GM12878 (cell line): ENCODE measurements around the gene CNTNAP2. TPM values are rescaled to one million over a fixed set of nuclear protein-coding genes. Genes with fewer than 3 reads are reported as not detected.

Experiments
- ATAC-seq: fragments of 200-7000 bp; cut with Tn5 transposase; 3 replicates; pipeline ENCODE4 v1.9.1; 2020; ENCODE audit warnings: mild to moderate bottlenecking, moderate library complexity
- BruUV-seq: library from RNA; stranded (reverse); fragments of 400-500 nt; replicated peaks from 2 replicates; lab custom pipeline; 2021; lab: Mats Ljungman, UMichigan
- CTCF ChIA-PET: fragments of 300-600 bp; sonication (Branson Sonifier 250); formaldehyde crosslinking; extraction: SDS; loops from one replicate; lab custom pipeline; 2021; ENCODE audit warnings: inconsistent platforms; lab: Yijun Ruan, JAX
- POLR2A ChIA-PET: fragments of 350-600 bp; formaldehyde crosslinking; extraction: SDS; loops from one replicate; lab custom pipeline; 2021; ENCODE audit warnings: inconsistent platforms; lab: Charles Lee
- RAD21 ChIA-PET: fragments of 300-600 bp; sonication (Branson Sonifier 250); formaldehyde crosslinking; loops from one replicate; lab custom pipeline; 2023; ENCODE audit warnings: antibody characterized with exemption; ENCODE audit not compliant: unreplicated experiment; lab: Charles Lee
- SMC1A ChIA-PET: fragments of 300-600 bp; sonication (Branson Sonifier 250); formaldehyde crosslinking; loops from one replicate; lab custom pipeline; 2023; ENCODE audit not compliant: unreplicated experiment, uncharacterized antibody; lab: Charles Lee
- DNase-seq: peaks from one replicate; pipeline ENCODE4 v3.0.0-alpha.2; 2011; ENCODE audit warnings: low read depth, low spot score
- FAIRE-seq: peaks from 3 replicates; lab custom pipeline; 2011; peaks lifted over from hg19 to GRCh38; lab: Jason Lieb, UNC
- H2AFZ ChIP-seq: 2 replicates; pipeline ENCODE4 v1.6.0; 2011; ENCODE audit warnings: low read depth, low read length, control low read depth; ENCODE audit not compliant: control insufficient read depth
- H3K27ac ChIP-seq: 2 replicates; pipeline ENCODE4 v1.5.1; 2011; ENCODE audit warnings: control low read depth; ENCODE audit not compliant: control insufficient read depth, insufficient read depth
- H3K27me3 ChIP-seq, 2 experiments: replicated peaks in 1 of 2; 2 replicates each; pipeline versions ENCODE4 v1.6.0 to v1.6.1; 2011; ENCODE audit warnings: low read length in 1 of 2; ENCODE audit not compliant: control insufficient read depth in 2 of 2, insufficient read depth in 2 of 2
- H3K36me3 ChIP-seq, 2 experiments: 2 replicates each; pipeline ENCODE4 v1.5.1; 2011; ENCODE audit warnings: low read length in 1 of 2; ENCODE audit not compliant: control insufficient read depth in 2 of 2, insufficient read depth in 2 of 2
- H3K4me1 ChIP-seq: 2 replicates; pipeline ENCODE4 v1.6.1; 2011; ENCODE audit warnings: mild to moderate bottlenecking, low read length, moderate library complexity, mixed read lengths; ENCODE audit not compliant: control insufficient read depth, insufficient read depth
- H3K4me2 ChIP-seq: 2 replicates; pipeline ENCODE4 v1.6.0; 2011; ENCODE audit warnings: control low read depth; ENCODE audit not compliant: control insufficient read depth, insufficient read depth
- H3K4me3 ChIP-seq: fragments of 200-600 bp; sonication (generic); 2 replicates; pipeline ENCODE4 v1.5.1; 2016
- H3K79me2 ChIP-seq: 2 replicates; pipeline ENCODE4 v1.6.0; 2011; ENCODE audit warnings: low read length; ENCODE audit not compliant: control insufficient read depth, insufficient read depth
- H3K9ac ChIP-seq: 2 replicates; pipeline ENCODE4 v1.8.0; 2011; ENCODE audit warnings: low read length, control low read depth, mixed read lengths; ENCODE audit not compliant: control insufficient read depth, insufficient read depth
- H3K9me3 ChIP-seq: replicated peaks from 3 replicates; pipeline ENCODE4 v1.5.1; 2011; ENCODE audit warnings: mild to moderate bottlenecking, low read length; ENCODE audit not compliant: control insufficient read depth, insufficient read depth
- H4K20me1 ChIP-seq: 2 replicates; pipeline ENCODE4 v1.6.0; 2011; ENCODE audit not compliant: control insufficient read depth, insufficient read depth
- ATF3 ChIP-seq: IDR thresholded peaks from 2 replicates; pipeline ENCODE4 v1.6.1; 2011; ENCODE audit warnings: low read depth, mild to moderate bottlenecking, low read length, moderate library complexity, borderline replicate concordance; ENCODE audit errors: extremely low read depth
- DPF2 ChIP-seq: fragments of 450-650 bp; IDR thresholded peaks from 2 replicates; pipeline ENCODE4 v1.6.1; 2017; ENCODE audit warnings: mild to moderate bottlenecking
- GABPA ChIP-seq: IDR thresholded peaks from 2 replicates; pipeline ENCODE4 v1.6.1; 2014; ENCODE audit warnings: antibody characterized with exemption, low read depth, mild to moderate bottlenecking, inconsistent platforms
- KDM1A ChIP-seq: fragments of 200-600 bp; sonication (generic); IDR thresholded peaks from 2 replicates; pipeline ENCODE4 v1.6.1; 2016; ENCODE audit warnings: borderline replicate concordance
- NFYB ChIP-seq: IDR thresholded peaks from 2 replicates; pipeline ENCODE4 v1.6.1; 2011; ENCODE audit warnings: low read depth, mild to moderate bottlenecking, low read length, improper control_type of control experiment, moderate library complexity; ENCODE audit not compliant: insufficient read depth
- NRF1 ChIP-seq: conservative IDR thresholded peaks from 2 replicates; pipeline ENCODE4 v1.6.1; 2011; ENCODE audit warnings: mild to moderate bottlenecking, low read depth, low read length, improper control_type of control experiment
- POU2F2 ChIP-seq: IDR thresholded peaks from 3 replicates; pipeline ENCODE4 v1.6.1; 2011; ENCODE audit warnings: low read depth, mild to moderate bottlenecking, low read length, borderline replicate concordance
- USF2 ChIP-seq: IDR thresholded peaks from 2 replicates; pipeline ENCODE4 v1.6.1; 2011; ENCODE audit warnings: low read depth, low read length, improper control_type of control experiment, borderline replicate concordance
- ZBTB33 ChIP-seq: fragments of 450-650 bp; IDR thresholded peaks from 2 replicates; pipeline ENCODE4 v1.6.1; 2017; ENCODE audit warnings: mild to moderate bottlenecking
- ZNF24 ChIP-seq: fragments of 450-650 bp; IDR thresholded peaks from 2 replicates; pipeline ENCODE4 v1.6.1; 2017; ENCODE audit warnings: antibody characterized with exemption, mild to moderate bottlenecking
- ZNF592 ChIP-seq: fragments of 450-650 bp; IDR thresholded peaks from 2 replicates; pipeline ENCODE4 v1.6.1; 2017; ENCODE audit warnings: mild to moderate bottlenecking, moderate library complexity
- ZNF687 ChIP-seq: fragments of 450-650 bp; IDR thresholded peaks from 2 replicates; pipeline ENCODE4 v1.6.1; 2017; ENCODE audit warnings: mild to moderate bottlenecking, moderate library complexity
- ZSCAN29 ChIP-seq: fragments of 450-650 bp; IDR thresholded peaks from 2 replicates; pipeline ENCODE4 v1.6.1; 2017; ENCODE audit warnings: mild to moderate bottlenecking, moderate library complexity
- WGBS: methylation state at CpG from one replicate; pipeline ENCODE4 v1.1.6; 2016; ENCODE audit warnings: low lambda C conversion rate; ENCODE audit not compliant: insufficient replicate concordance, insufficient coverage; ENCODE audit errors: missing lambda C conversion rate; 5-methylcytosine and 5-hydroxymethylcytosine counted together
- in situ Hi-C: fragments of 300-500 bp; cut with MboI; formaldehyde crosslinking; loops from 9 replicates; pipeline ENCODE4 v1.14.3; 2018; ENCODE audit warnings: mixed read lengths
- intact Hi-C: fragments of 100-400 bp; cut with micrococcal nuclease; formaldehyde crosslinking; loops from one replicate; pipeline ENCODE4 v1.14.2; 2022; ENCODE audit not compliant: unreplicated experiment
- polyA plus RNA-seq, 11 experiments: library from polyadenylated mRNA; depleted of rRNA in 4 of 11; unstranded in 6 of 11; stranded (reverse) in 5 of 11; fragments of >200 nt; fragmentation: Nextera tagmentation in 4 of 11; fragmentation: Illumina TruSeq in 1 of 11; extraction: Ambion mirVana in 4 of 11; extraction: Trizol in 1 of 11; gene quantifications; 1 replicate in 1 of 11; 2 replicates in 10 of 11; pipeline versions ENCODE4 v1.2.1 to v1.2.3, GENCODE V29; 2011 to 2016; ENCODE audit warnings: inconsistent platforms in 2 of 11, missing spikeins in 2 of 11, low read depth in 1 of 11
- total RNA-seq, 4 experiments: library from RNA; depleted of rRNA in 3 of 4; stranded (reverse); fragments of >200 nt in 3 of 4; fragmentation: Illumina TruSeq in 1 of 4; extraction: Trizol in 1 of 4; gene quantifications; 2 replicates each; pipeline versions ENCODE4 v1.2.1 to v1.2.3, GENCODE V29; 2013 to 2021

The CNTNAP2 gene
- total and polyA plus RNA-seq, 10 of the 15 experiments (the other 5 are each of a cell fraction or from before 2014, with no cell fraction given) = 0.03 to 0.08 (median 0.03) TPM; not detected in 7

GRCh38 chr7:148105853-148106252, 1989.3 kb downstream of the CNTNAP2 start:
- ATAC-seq (no peak), FAIRE-seq (no peak), DNase-seq (no peak)
- Histone ChIP-seq H3K9me3 (no peaks in the 10 kb centered on the region), H3K4me1 (no peaks in the 10 kb centered on the region), H2AFZ (no peak overlapping the region), H3K27ac (no peak overlapping the region), H3K4me3 (no peak overlapping the region), H4K20me1 (no peaks in the 10 kb centered on the region), H3K4me2 (no peak overlapping the region), H3K36me3 (no peaks in the 10 kb centered on the region), H3K27me3 (no peaks in the 10 kb centered on the region), H3K79me2 (no peaks in the 10 kb centered on the region), H3K9ac (no peak overlapping the region)
- CTCF ChIA-PET = no interaction called here
- RAD21 ChIA-PET = no interaction called here
- in situ Hi-C loops (no loop called here), intact Hi-C loops (no loop called here)
- POLR2A ChIA-PET = no interaction called here
- BruUV-seq = no TSS peak
- SMC1A ChIA-PET = no interaction called here
- 0% methylated on average over 1 of the region's 1 CpG for WGBS
- no peak for TF ChIP-seq DPF2
- TF ChIP-seq USF2 = no peak
- TF ChIP-seq KDM1A = no peak
- no peak for TF ChIP-seq NRF1
- TF ChIP-seq ZNF24 = no peak
- no peak for TF ChIP-seq ZNF592
- no peak for TF ChIP-seq ZBTB33
- TF ChIP-seq ATF3 = no peak
- no peak for TF ChIP-seq ZSCAN29
- TF ChIP-seq NFYB = no peak
- TF ChIP-seq POU2F2 = no peak
- TF ChIP-seq GABPA = no peak
- TF ChIP-seq ZNF687 = no peak
